Sigmoid colon (tissue), 3 donors: Measurements from ENCODE around the gene MVB12B.

ENCODE experiments used
- POLR2A ChIP-seq, 2 donors: fragments of 450-650 bp; IDR thresholded peaks; one replicate each; pipeline ENCODE4 v1.6.1; 2016; ENCODE audit warnings: antibody characterized with exemption in 2 of 2, mild to moderate bottlenecking in 2 of 2, moderate library complexity in 2 of 2
- TF ChIP-seq, protein P1 (sequence below), 4 experiments: fragments of 450-650 bp in 3 of 4; fragments of 200-600 bp in 1 of 4; IDR thresholded peaks; one replicate each; pipeline ENCODE4 v1.5.1; 2016 to 2019; ENCODE audit warnings: antibody characterized with exemption in 4 of 4, mild to moderate bottlenecking in 3 of 4, moderate library complexity in 2 of 4

DNA sequence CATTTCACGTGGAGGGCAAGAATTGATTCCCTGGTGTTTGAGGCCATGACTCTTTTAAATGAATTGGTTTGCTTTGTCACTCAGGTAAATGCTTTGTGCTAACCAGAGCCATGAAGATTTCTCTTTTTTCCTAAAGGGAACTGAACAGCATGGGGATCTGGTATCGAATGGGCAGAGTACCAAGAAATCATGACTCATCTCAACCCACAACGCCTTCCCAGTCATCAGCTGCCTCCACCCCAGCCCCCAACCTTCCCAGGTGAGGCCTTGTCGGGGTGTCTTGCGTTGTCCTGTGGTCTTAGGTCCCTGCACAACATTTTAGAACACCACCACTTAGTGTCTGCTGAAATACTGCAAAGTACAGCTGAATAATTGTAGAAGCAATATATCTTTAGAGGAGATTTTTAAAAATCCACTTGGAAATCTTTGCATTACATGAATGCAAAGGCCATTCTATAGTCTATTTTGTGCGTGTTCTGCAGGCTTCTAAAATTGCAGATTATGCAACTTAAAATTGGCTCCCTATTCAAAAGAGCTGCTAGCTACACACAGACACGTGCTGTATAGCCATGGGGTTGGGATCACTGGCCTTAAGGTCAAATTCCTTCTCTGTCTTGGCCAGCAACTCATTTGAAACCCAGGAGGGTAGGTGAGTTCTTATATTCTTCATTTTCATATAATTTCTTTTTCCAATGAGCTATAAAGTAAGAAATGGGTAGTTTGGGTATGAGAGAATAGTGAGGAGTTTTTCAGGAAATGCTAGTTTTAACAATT lies 69.0 kb downstream of the MVB12B start:
- no peak for TF ChIP-seq POLR2A (IDR thresholded peaks at IDR 0.05)
- TF ChIP-seq, protein P1, sequence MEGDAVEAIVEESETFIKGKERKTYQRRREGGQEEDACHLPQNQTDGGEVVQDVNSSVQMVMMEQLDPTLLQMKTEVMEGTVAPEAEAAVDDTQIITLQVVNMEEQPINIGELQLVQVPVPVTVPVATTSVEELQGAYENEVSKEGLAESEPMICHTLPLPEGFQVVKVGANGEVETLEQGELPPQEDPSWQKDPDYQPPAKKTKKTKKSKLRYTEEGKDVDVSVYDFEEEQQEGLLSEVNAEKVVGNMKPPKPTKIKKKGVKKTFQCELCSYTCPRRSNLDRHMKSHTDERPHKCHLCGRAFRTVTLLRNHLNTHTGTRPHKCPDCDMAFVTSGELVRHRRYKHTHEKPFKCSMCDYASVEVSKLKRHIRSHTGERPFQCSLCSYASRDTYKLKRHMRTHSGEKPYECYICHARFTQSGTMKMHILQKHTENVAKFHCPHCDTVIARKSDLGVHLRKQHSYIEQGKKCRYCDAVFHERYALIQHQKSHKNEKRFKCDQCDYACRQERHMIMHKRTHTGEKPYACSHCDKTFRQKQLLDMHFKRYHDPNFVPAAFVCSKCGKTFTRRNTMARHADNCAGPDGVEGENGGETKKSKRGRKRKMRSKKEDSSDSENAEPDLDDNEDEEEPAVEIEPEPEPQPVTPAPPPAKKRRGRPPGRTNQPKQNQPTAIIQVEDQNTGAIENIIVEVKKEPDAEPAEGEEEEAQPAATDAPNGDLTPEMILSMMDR (IDR thresholded peaks at IDR 0.05) = no peak
